ENCODE data around the gene CPA5. TPM values are rescaled to one million over a fixed set of nuclear protein-coding genes. Genes with fewer than 3 reads are reported as not detected.

The CPA5 gene
- total RNA-seq, 6 experiments from 2014 or later, result not detected

DNA sequence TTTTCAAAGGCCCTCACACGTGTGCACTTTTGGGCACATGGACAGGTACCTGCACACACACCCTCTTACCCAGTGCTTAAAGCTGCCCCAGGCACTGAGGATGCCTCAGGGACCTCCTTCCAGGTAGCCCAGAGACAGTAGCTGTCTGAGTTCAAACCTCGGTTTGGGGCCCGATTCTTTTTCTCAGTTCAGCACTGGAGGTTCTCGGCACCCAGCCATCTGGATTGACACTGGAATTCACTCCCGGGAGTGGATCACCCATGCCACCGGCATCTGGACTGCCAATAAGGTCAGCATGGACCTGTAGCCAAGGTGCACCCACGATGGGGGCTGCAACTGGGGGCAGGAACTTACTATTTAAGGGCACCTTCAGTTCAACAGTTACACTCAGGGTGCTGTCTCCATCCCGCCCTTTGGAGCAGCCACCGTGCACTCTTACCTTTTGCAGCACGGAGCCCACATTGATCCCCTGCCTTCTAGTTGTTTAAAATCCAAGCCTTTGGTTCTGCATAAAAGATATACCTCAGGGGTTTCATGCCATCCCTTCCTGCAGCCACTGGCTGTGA, 17.7 kb downstream of the CPA5 start:
- DNase-seq, result peak in 1 of 3 donors; percentile 30

DNA sequence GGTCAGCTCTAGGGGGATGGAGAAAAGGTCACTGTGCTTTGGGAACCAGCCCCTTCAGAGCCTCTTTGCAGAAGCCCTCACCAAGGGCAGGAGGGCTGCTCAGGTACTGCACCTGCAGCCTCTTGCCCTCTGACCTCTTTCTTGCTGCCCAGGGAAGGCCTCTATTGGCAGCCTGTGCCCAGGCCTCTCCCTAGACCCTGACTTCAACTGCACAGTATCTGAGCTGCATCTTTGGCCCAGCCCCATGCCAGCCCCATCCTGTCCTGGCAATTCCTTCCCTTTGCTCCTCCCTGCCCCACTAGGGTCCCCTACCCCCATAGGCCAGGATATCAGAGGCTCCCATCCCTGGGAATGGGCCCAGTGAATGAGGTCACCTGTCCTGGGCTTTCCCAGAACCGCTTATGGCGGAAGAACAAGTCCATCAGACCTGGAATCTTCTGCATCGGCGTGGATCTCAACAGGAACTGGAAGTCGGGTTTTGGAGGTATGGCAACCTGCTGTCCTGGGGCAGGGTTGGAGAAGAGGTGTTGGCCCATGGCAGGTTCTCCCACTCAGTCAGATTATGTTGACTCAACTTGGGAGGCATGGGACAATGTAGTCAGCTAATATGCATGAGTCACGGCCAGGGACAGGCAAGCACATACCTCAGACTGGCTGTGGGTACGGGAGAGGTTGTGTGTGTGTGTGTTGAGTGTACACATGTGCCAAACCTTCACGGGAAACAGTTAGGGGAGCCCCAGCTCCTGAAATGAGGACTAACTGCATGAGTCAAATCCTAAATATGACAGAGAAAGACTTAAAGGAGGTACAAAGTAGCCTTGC, 18.6 kb downstream of the CPA5 start:
- ATAC-seq (peak in 1 of 4 donors; percentile 43), DNase-seq (peak in 1 of 3 donors; percentile 28)
- Histone ChIP-seq H3K27me3 (no peaks in the 10 kb centered on the region), H3K9me3 (no peaks in the 10 kb centered on the region), H3K36me3 (no peaks in the 10 kb centered on the region), H3K27ac (no peak overlapping the region), H3K4me1 (no peaks in the 10 kb centered on the region), H3K4me3 (no peak overlapping the region)
- intact Hi-C loops (cut with DNase I), result no loop called here
- TF ChIP-seq POLR2A (IDR thresholded peaks at IDR 0.05), result no peak
- TF ChIP-seq, protein P1, sequence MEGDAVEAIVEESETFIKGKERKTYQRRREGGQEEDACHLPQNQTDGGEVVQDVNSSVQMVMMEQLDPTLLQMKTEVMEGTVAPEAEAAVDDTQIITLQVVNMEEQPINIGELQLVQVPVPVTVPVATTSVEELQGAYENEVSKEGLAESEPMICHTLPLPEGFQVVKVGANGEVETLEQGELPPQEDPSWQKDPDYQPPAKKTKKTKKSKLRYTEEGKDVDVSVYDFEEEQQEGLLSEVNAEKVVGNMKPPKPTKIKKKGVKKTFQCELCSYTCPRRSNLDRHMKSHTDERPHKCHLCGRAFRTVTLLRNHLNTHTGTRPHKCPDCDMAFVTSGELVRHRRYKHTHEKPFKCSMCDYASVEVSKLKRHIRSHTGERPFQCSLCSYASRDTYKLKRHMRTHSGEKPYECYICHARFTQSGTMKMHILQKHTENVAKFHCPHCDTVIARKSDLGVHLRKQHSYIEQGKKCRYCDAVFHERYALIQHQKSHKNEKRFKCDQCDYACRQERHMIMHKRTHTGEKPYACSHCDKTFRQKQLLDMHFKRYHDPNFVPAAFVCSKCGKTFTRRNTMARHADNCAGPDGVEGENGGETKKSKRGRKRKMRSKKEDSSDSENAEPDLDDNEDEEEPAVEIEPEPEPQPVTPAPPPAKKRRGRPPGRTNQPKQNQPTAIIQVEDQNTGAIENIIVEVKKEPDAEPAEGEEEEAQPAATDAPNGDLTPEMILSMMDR (IDR thresholded peaks at IDR 0.05), result no peak
- WGBS (ENCODE audit: insufficient coverage, low coverage, low lambda C conversion rate, missing lambda C conversion rate), result 68% methylated on average over 8 of the region's 8 CpGs

More for the DNA sequence above, 17.7 kb downstream of the CPA5 start:
- Histone ChIP-seq H3K27ac (no peak overlapping the region), H3K9me3 (no peaks in the 10 kb centered on the region), H3K4me1 (no peaks in the 10 kb centered on the region), H3K27me3 (no peaks in the 10 kb centered on the region), H3K4me3 (no peak overlapping the region), H3K36me3 (no peaks in the 10 kb centered on the region)
- TF ChIP-seq POLR2A (IDR thresholded peaks at IDR 0.05), result no peak
- TF ChIP-seq, protein P1 (IDR thresholded peaks at IDR 0.05), result no peak
- ATAC-seq, result no peak
- WGBS (ENCODE audit: insufficient coverage, low coverage, low lambda C conversion rate, missing lambda C conversion rate), result 83% methylated on average over 4 of the region's 10 CpGs
- intact Hi-C loops (cut with DNase I), result no loop called here

DNA sequence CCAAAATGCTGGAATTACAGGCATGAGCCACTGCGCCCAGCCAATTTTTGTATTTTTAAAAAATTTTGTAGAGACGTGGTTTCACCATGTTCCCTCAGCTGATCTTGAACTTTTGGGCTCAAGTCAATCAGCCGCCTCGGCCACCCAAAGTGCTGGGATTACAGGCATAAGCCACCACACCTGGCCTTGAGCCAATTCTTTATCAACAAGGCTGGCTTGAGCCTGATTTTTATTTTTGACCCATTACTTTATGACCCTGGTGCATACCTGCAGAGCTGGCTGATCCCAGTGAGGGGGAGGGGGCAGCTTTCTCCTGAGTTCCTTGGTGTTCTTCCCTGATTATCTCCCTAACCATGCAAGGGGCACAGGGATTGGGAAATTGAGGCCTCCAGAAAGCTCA, 19.8 kb downstream of the CPA5 start:
- no peaks in the 10 kb centered on the region for H3K27me3 ChIP-seq
- TF ChIP-seq, protein P1 (IDR thresholded peaks at IDR 0.05), result no peak
- TF ChIP-seq POLR2A (IDR thresholded peaks at IDR 0.05), result no peak
- DNase-seq (peak in 1 of 3 donors; percentile 4), ATAC-seq (no peak)
- WGBS (ENCODE audit: insufficient coverage, low coverage, low lambda C conversion rate, missing lambda C conversion rate), result 80% methylated on average over 4 of the region's 4 CpGs
- H3K36me3 ChIP-seq, result no peaks in the 10 kb centered on the region
- no peak overlapping the region for H3K27ac ChIP-seq
- H3K4me3 ChIP-seq, result no peak overlapping the region
- intact Hi-C loops (cut with DNase I), result no loop called here
- H3K9me3 ChIP-seq, result no peaks in the 10 kb centered on the region
- H3K4me1 ChIP-seq, result no peaks in the 10 kb centered on the region

DNA sequence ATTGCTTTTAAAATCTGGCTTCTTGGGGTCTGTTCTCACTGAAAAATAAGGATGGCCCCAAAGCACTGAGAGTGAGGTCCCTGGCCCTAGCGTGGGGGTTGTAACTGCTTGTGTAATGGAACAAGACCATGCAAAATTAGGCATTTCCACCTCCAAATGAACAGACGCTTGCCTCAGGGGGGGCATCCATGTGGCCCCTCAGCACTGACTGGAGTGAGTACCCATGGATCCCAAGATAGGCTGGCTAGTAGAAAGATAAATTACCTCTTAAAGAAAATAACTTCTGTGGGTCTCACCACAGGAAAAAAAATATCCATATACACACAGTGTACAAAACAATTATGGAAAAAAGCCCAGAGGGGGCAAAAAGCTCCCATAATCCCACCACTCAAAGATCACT, 20.5 kb downstream of the CPA5 start:
- ATAC-seq (no peak), DNase-seq (peak in 1 of 3 donors; percentile 2)
- intact Hi-C loops (cut with DNase I), result no loop called here
- Histone ChIP-seq H3K4me1 (no peaks in the 10 kb centered on the region), H3K9me3 (no peaks in the 10 kb centered on the region), H3K27me3 (no peaks in the 10 kb centered on the region), H3K4me3 (no peak overlapping the region), H3K27ac (no peak overlapping the region), H3K36me3 (no peaks in the 10 kb centered on the region)
- 75% methylated on average over 1 of the region's 2 CpGs for WGBS (ENCODE audit: insufficient coverage, low coverage, low lambda C conversion rate, missing lambda C conversion rate)
- TF ChIP-seq POLR2A (IDR thresholded peaks at IDR 0.05), result no peak
- TF ChIP-seq, protein P1 (IDR thresholded peaks at IDR 0.05), result no peak

Measured in right lobe of liver (tissue), 6 donors.